ENCODE results near the gene TTLL13. TPM values are rescaled to one million over a fixed set of nuclear protein-coding genes. Genes with fewer than 3 reads are reported as not detected.
"Not testable (repeated sequence)": the region's sequence is repeated elsewhere in the genome, so short reads cannot be mapped to it uniquely, and the experiment has no call there.

TTLL13 gene
- total RNA-seq, 1 experiment from 2014 or later = 0.43 TPM

DNA sequence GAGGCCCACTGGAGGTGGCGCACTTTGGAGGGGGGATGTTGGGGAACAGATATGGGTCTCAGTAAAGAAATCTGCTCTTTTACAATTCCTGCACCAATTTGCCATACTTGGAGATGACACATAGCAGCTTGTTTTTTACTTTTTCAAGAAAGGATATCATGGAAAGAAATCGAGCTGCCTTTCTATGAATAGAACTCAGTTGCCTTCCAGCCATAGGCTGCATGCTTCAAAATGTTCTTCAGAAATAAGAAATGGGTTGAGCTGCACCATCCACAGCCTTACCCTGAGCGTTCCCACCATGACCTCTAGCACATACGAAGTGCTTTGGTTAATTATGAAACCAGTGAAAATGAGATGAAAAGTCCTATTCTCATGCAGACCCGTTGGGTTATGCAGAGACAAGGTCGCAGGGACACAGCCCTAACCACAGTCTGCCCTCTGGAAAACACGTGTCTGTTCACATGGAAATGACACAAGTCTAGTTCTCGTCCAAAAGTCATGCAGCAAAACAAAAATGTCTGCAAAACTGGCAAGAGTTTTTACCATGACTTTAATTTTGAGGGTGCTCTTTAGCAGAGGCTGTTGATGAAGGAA lies 52.4 kb downstream of the TTLL13 start:
- Mint-ChIP-seq H3K27me3 (ENCODE audit: insufficient read depth, unreplicated experiment) (no peaks in the 10 kb centered on the region), H3K4me1 (ENCODE audit: low read depth, unreplicated experiment) (peaks cover 7% of the 10 kb centered on the region), H3K4me3 (ENCODE audit: unreplicated experiment) (no peak overlapping the region), H3K9me3 (ENCODE audit: unreplicated experiment) (no peaks in the 10 kb centered on the region), H3K36me3 (ENCODE audit: insufficient read depth, unreplicated experiment) (peaks cover 5% of the 10 kb centered on the region), H3K27ac (ENCODE audit: unreplicated experiment) (no peak overlapping the region)
- H3K36me3 ChIP-seq (ENCODE audit: control insufficient read depth, insufficient read depth, low read length) = no peaks in the 10 kb centered on the region
- BruUV-seq (replicated peaks) = no TSS peak
- CTCF ChIA-PET = interaction anchor here (0.6 to 2.0 kb wide), 5 partner anchors 9 to 18 kb away, joined by 3 to 6 read pairs (median 4); no protein-coding TSS in a partner anchor
- intact Hi-C loops (cut with micrococcal nuclease; ENCODE audit: unreplicated experiment) = no loop called here
- no peaks in the 10 kb centered on the region for H3K27me3 ChIP-seq (replicated peaks; ENCODE audit: control insufficient read depth, insufficient read depth, low read length)
- no peak overlapping the region for H3K4me3 ChIP-seq (ENCODE audit: low read depth, low read length)
- TF ChIP-seq CTCF (IDR thresholded peaks at IDR 0.05; ENCODE audit: insufficient read depth in 1 of 2, low read depth in 1 of 2, low read length in 1 of 2, severe bottlenecking in 1 of 2, unreplicated experiment in 1 of 2) = no peak
- no peak for DNase-seq
- H3K9me3 ChIP-seq = no peaks in the 10 kb centered on the region
- POLR2A ChIA-PET = no interaction called here
- H3K4me1 ChIP-seq = no peaks in the 10 kb centered on the region

- BruUV-seq (replicated peaks); DNase-seq; intact Hi-C loops (cut with micrococcal nuclease; ENCODE audit: unreplicated experiment); H3K4me3 Mint-ChIP-seq (ENCODE audit: unreplicated experiment); POLR2A ChIA-PET; H3K4me1 ChIP-seq; H3K4me1 Mint-ChIP-seq (ENCODE audit: low read depth, unreplicated experiment); H3K27me3 Mint-ChIP-seq (ENCODE audit: insufficient read depth, unreplicated experiment); H3K27me3 ChIP-seq (replicated peaks; ENCODE audit: control insufficient read depth, insufficient read depth, low read length); H3K27ac Mint-ChIP-seq (ENCODE audit: unreplicated experiment); H3K9me3 Mint-ChIP-seq (ENCODE audit: unreplicated experiment); H3K9me3 ChIP-seq; H3K36me3 Mint-ChIP-seq (ENCODE audit: insufficient read depth, unreplicated experiment); H3K4me3 ChIP-seq (ENCODE audit: low read depth, low read length); H3K36me3 ChIP-seq (ENCODE audit: control insufficient read depth, insufficient read depth, low read length): not testable (repeated sequence)
- CTCF ChIA-PET = interaction anchor here (1.3 kb wide), 1 partner anchor 12 kb away, joined by 6 read pairs; no protein-coding TSS in a partner anchor
Observed at GRCh38 chr15:90305355-90305754, 56.0 kb downstream of the TTLL13 start.

DNA sequence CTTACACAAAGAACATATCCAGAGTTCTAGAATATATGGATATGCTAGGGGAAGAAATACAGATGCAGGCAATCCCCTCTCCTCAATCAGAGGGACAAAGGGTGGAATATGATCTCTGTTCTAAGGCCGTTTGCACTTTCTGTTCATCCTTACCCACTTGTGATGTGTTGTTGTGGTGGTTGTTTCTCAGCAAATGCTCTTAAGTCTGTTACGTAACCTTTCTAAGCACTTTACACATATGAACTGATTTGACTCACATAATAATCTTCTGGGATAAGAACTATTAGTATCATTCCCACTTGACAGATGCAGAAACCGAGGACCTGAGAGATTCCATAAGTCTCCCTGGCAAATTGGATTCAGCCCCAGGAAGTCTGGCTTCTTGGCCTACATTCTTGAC lies 56.6 kb downstream of the TTLL13 start:
- H3K36me3 ChIP-seq (ENCODE audit: control insufficient read depth, insufficient read depth, low read length) = no peaks in the 10 kb centered on the region
- Mint-ChIP-seq H3K27ac (ENCODE audit: unreplicated experiment) (no peak overlapping the region), H3K4me3 (ENCODE audit: unreplicated experiment) (no peak overlapping the region), H3K27me3 (ENCODE audit: insufficient read depth, unreplicated experiment) (no peaks in the 10 kb centered on the region), H3K36me3 (ENCODE audit: insufficient read depth, unreplicated experiment) (peaks cover 5% of the 10 kb centered on the region), H3K4me1 (ENCODE audit: low read depth, unreplicated experiment) (peaks cover 7% of the 10 kb centered on the region), H3K9me3 (ENCODE audit: unreplicated experiment) (no peaks in the 10 kb centered on the region)
- BruUV-seq (replicated peaks) = no TSS peak
- CTCF ChIA-PET = interaction anchor here (1.3 kb wide), 1 partner anchor 12 kb away, joined by 4 read pairs; no protein-coding TSS in a partner anchor
- no peaks in the 10 kb centered on the region for H3K4me1 ChIP-seq
- intact Hi-C loops (cut with micrococcal nuclease; ENCODE audit: unreplicated experiment) = no loop called here
- H3K9me3 ChIP-seq = no peaks in the 10 kb centered on the region
- no peak overlapping the region for H3K4me3 ChIP-seq (ENCODE audit: low read depth, low read length)
- POLR2A ChIA-PET = no interaction called here
- no peak for TF ChIP-seq CTCF (IDR thresholded peaks at IDR 0.05; ENCODE audit: insufficient read depth in 1 of 2, low read depth in 1 of 2, low read length in 1 of 2, severe bottlenecking in 1 of 2, unreplicated experiment in 1 of 2)
- H3K27me3 ChIP-seq (replicated peaks; ENCODE audit: control insufficient read depth, insufficient read depth, low read length) = no peaks in the 10 kb centered on the region
- no peak for DNase-seq

Measured in Caco-2 (cell line).